ENCODE results near the gene RBM45. TPM values are rescaled to one million over a fixed set of nuclear protein-coding genes. Genes with fewer than 3 reads are reported as not detected.

The RBM45 gene
- total RNA-seq, 1 donor from 2014 or later: 5.1 TPM

GRCh38 chr2:178119179-178119922, 7.1 kb downstream of the RBM45 start:
- H3K27ac ChIP-seq (replicated peaks): no peak overlapping the region
- DNase-seq: no peak
- H3K27me3 ChIP-seq (ENCODE audit: low read depth): no peaks in the 10 kb centered on the region
- peaks cover 7% of the 10 kb centered on the region for H3K4me1 ChIP-seq
- intact Hi-C loops (cut with micrococcal nuclease): no loop called here
- H3K36me3 ChIP-seq: peaks cover 57% of the 10 kb centered on the region
- H3K4me3 ChIP-seq: no peak overlapping the region
- TF ChIP-seq CTCF (IDR thresholded peaks at IDR 0.05; ENCODE audit: borderline replicate concordance): no peak
- H3K9me3 ChIP-seq (replicated peaks): no peaks in the 10 kb centered on the region

GRCh38 chr2:178123163-178123562, 10.9 kb downstream of the RBM45 start:
- TF ChIP-seq CTCF (IDR thresholded peaks at IDR 0.05; ENCODE audit: borderline replicate concordance): no peak
- Histone ChIP-seq H3K4me3 (no peak overlapping the region), H3K4me1 (peaks cover 7% of the 10 kb centered on the region), H3K27ac (replicated peaks) (no peak overlapping the region), H3K9me3 (replicated peaks) (no peaks in the 10 kb centered on the region), H3K27me3 (ENCODE audit: low read depth) (no peaks in the 10 kb centered on the region), H3K36me3 (peaks cover 77% of the 10 kb centered on the region)
- intact Hi-C loops (cut with micrococcal nuclease): no loop called here
- no peak for DNase-seq

- Histone ChIP-seq H3K9me3 (replicated peaks) (no peaks in the 10 kb centered on the region), H3K27me3 (ENCODE audit: low read depth) (no peaks in the 10 kb centered on the region), H3K27ac (replicated peaks) (no peak overlapping the region), H3K36me3 (peaks cover 86% of the 10 kb centered on the region), H3K4me3 (no peak overlapping the region), H3K4me1 (no peaks in the 10 kb centered on the region)
- TF ChIP-seq CTCF (IDR thresholded peaks at IDR 0.05; ENCODE audit: borderline replicate concordance): no peak
- intact Hi-C loops (cut with micrococcal nuclease): no loop called here
- DNase-seq: no peak
These were observed 12.9 kb downstream of the RBM45 start for GRCh38 chr2:178125125-178125524.

- intact Hi-C loops (cut with micrococcal nuclease): no loop called here
- no peaks in the 10 kb centered on the region for H3K27me3 ChIP-seq (ENCODE audit: low read depth)
- no peak for TF ChIP-seq CTCF (IDR thresholded peaks at IDR 0.05; ENCODE audit: borderline replicate concordance)
- no peak overlapping the region for H3K4me3 ChIP-seq
- no peaks in the 10 kb centered on the region for H3K9me3 ChIP-seq (replicated peaks)
- no peak for DNase-seq
- H3K36me3 ChIP-seq: peaks cover 83% of the 10 kb centered on the region
- H3K27ac ChIP-seq (replicated peaks): no peak overlapping the region
- H3K4me1 ChIP-seq: no peaks in the 10 kb centered on the region
These were observed 13.6 kb downstream of the RBM45 start for GRCh38 chr2:178125862-178126261.

- intact Hi-C loops (cut with micrococcal nuclease): no loop called here
- H3K4me3 ChIP-seq: no peak overlapping the region
- no peaks in the 10 kb centered on the region for H3K9me3 ChIP-seq (replicated peaks)
- DNase-seq: no peak
- H3K27me3 ChIP-seq (ENCODE audit: low read depth): no peaks in the 10 kb centered on the region
- H3K4me1 ChIP-seq: no peaks in the 10 kb centered on the region
- no peak overlapping the region for H3K27ac ChIP-seq (replicated peaks)
- H3K36me3 ChIP-seq: peaks cover 54% of the 10 kb centered on the region
- no peak for TF ChIP-seq CTCF (IDR thresholded peaks at IDR 0.05; ENCODE audit: borderline replicate concordance)
These were observed 16.8 kb downstream of the RBM45 start for GRCh38 chr2:178128836-178129630.
